Measurements from ENCODE around the gene ZBTB7B.

GRCh38 chr1:155050560-155051341, 48.1 kb downstream of the ZBTB7B start, which contains the start of gene ADAM15:
- TF ChIP-seq, protein P1, sequence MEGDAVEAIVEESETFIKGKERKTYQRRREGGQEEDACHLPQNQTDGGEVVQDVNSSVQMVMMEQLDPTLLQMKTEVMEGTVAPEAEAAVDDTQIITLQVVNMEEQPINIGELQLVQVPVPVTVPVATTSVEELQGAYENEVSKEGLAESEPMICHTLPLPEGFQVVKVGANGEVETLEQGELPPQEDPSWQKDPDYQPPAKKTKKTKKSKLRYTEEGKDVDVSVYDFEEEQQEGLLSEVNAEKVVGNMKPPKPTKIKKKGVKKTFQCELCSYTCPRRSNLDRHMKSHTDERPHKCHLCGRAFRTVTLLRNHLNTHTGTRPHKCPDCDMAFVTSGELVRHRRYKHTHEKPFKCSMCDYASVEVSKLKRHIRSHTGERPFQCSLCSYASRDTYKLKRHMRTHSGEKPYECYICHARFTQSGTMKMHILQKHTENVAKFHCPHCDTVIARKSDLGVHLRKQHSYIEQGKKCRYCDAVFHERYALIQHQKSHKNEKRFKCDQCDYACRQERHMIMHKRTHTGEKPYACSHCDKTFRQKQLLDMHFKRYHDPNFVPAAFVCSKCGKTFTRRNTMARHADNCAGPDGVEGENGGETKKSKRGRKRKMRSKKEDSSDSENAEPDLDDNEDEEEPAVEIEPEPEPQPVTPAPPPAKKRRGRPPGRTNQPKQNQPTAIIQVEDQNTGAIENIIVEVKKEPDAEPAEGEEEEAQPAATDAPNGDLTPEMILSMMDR (IDR thresholded peaks at IDR 0.05): peak; percentile 81 to 82 (median 81)
- TF ChIP-seq POLR2AphosphoS5 (IDR thresholded peaks at IDR 0.05; ENCODE audit: insufficient read depth in 1 of 2, low read depth in 1 of 2): peak in 1 of 2 donors; percentile 87
- TF ChIP-seq POLR2A (IDR thresholded peaks at IDR 0.05): peak in 1 of 2 donors; percentile 30
